Astrocyte of the cerebellum (primary cell): Measurements from ENCODE around the gene JPH2.
A peak's percentile ranks its signal among the peaks of the same experiment; 100 is the strongest.

Source experiments
- DNase-seq: peaks from one replicate; pipeline ENCODE4 v3.0.0-alpha.2; 2011; ENCODE audit warnings: low read depth
- H3K4me3 ChIP-seq: 2 replicates; pipeline ENCODE4 v1.5.1; 2011; ENCODE audit warnings: mild to moderate bottlenecking, low read depth, low read length, moderate library complexity
- CTCF ChIP-seq: IDR thresholded peaks from 2 replicates; pipeline ENCODE4 v1.5.1; 2012; ENCODE audit warnings: low read length, low read depth, moderate library complexity, mild to moderate bottlenecking; ENCODE audit errors: missing control alignments
- in situ Hi-C: cut with HindIII; loops from 2 replicates; pipeline ENCODE4 v1.10.0; 2017; ENCODE audit warnings: low sequenced_read_pairs

The JPH2 gene

GRCh38 chr20:44208165-44208564, 21.2 kb upstream of the JPH2 start:
- DNase-seq = no peak
- TF ChIP-seq CTCF = no peak
- in situ Hi-C loops = no loop called here
- H3K4me3 ChIP-seq = no peak overlapping the region

- in situ Hi-C loops = no loop called here
- no peak for TF ChIP-seq CTCF
- no peak overlapping the region for H3K4me3 ChIP-seq
- no peak for DNase-seq
Measured at GRCh38 chr20:44207126-44207723, 20.2 kb upstream of the JPH2 start.

DNA sequence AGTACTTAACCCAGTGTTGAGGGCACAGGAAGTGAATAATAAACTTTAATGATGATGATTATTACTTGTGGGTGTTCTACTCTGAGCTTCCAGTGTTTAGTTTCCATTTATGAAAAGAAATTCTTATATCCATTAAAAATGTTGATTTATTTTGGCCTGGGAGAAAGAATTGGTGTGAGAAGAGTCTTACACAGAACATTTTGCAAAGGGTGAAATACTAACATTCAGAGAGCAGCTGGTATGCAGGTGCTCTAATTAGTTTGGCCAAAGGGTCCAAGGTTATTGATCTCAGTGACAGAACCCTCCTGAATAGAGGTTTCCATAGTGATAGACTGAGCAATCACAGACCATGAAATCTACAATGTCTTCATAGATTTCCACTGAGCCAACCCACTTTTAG, 19.1 kb upstream of the JPH2 start:
- no peak for DNase-seq
- no peak for TF ChIP-seq CTCF
- H3K4me3 ChIP-seq = no peak overlapping the region
- in situ Hi-C loops = no loop called here

GRCh38 chr20:44204832-44205215, 17.8 kb upstream of the JPH2 start:
- no peak for TF ChIP-seq CTCF
- H3K4me3 ChIP-seq = no peak overlapping the region
- in situ Hi-C loops = no loop called here
- no peak for DNase-seq

DNA sequence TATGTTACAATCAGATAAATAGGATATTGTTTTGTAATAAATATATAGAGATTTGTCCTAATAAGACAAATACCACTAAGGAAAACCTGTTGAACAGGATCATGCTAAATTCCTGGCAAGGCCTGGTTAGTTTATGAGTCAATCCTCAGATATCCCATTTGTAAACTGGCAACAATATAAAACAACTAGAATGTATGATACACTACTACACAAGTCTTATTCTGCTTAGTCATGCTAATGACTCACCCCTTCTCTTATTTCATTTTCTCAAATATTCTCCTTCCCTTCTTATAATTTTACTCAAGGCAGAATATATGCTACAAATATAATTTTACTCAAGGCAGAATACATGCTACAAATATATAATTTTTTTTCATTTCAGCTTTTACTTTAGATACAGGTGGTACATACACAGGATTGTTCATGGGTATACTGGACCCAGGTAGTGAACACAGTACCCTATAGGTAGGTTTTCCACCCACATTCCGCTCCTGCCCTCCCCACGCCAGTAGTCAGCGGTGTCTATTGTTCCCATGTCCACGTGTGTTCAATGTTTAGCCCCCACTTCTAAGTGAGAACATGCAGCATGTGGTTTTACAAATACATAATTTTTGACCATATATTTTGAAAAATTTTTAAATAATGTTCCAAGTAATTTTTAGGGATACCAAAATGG, 17.3 kb upstream of the JPH2 start:
- no peak overlapping the region for H3K4me3 ChIP-seq
- DNase-seq = peak; percentile 89
- no peak for TF ChIP-seq CTCF
- in situ Hi-C loops = no loop called here

- no peak for TF ChIP-seq CTCF
- no peak overlapping the region for H3K4me3 ChIP-seq
- DNase-seq = no peak
- in situ Hi-C loops = no loop called here
Measured at GRCh38 chr20:44203161-44203560, 16.2 kb upstream of the JPH2 start.
